ENCODE measurements around the gene GPR132.

DNA sequence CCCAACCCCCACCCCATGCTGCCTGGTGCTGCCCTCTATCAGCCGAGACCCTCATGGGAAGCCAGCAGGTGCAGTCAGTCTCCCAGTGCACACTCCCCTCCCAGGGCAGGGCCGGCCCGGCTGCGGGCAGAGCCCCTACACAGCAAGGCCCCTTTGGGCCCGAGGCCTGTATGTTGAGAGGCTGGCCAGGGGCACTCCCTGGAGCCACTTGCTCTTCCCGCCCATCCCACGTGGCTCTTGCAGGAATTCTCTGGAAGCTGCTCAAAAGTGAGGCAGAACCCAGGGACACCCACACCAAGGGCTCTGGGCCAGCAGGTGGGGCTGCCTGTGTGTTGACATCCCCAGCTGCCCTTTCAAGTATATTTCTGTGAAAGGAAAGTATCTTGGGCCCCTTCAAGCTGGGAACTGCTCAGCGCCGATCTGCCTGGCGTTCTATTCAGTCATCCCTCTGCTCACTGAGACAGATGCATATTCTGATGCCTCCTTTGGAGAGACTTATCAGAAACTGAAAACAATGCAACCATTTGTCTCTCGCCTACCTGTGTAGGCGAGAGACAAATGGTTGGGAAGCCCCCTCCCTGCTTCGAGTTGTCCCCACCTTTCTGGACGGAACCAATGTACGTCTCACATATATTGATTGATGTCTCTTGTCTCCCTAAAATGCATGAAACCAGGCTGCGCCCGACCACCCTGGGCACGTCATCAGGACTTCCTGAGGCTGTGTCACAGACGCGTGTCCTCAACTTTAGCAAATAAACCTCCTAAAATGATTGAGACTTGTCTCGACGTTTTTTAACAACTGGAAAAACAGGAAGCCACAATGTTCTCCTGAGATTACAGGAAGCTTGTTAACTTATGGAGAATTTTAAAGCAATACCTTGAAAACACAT, 6.0 kb downstream of the GPR132 start:
- TF ChIP-seq CTCF (IDR thresholded peaks at IDR 0.05) (no peak), POLR2A (IDR thresholded peaks at IDR 0.05) (no peak)
